GM20431 (cell line): Measurements from ENCODE around the gene CMIP.

Experiments used
- in situ Hi-C: fragments of 300-500 bp; cut with MseI, MboI; formaldehyde crosslinking; loops from one replicate; pipeline ENCODE4 v1.15.0; 2020; ENCODE audit warnings: low sequenced_read_pairs; ENCODE audit not compliant: unreplicated experiment

Gene CMIP

GRCh38 chr16:81445143-81445961 is 744 bp downstream of the CMIP start:
- in situ Hi-C loops, result no loop called here

DNA sequence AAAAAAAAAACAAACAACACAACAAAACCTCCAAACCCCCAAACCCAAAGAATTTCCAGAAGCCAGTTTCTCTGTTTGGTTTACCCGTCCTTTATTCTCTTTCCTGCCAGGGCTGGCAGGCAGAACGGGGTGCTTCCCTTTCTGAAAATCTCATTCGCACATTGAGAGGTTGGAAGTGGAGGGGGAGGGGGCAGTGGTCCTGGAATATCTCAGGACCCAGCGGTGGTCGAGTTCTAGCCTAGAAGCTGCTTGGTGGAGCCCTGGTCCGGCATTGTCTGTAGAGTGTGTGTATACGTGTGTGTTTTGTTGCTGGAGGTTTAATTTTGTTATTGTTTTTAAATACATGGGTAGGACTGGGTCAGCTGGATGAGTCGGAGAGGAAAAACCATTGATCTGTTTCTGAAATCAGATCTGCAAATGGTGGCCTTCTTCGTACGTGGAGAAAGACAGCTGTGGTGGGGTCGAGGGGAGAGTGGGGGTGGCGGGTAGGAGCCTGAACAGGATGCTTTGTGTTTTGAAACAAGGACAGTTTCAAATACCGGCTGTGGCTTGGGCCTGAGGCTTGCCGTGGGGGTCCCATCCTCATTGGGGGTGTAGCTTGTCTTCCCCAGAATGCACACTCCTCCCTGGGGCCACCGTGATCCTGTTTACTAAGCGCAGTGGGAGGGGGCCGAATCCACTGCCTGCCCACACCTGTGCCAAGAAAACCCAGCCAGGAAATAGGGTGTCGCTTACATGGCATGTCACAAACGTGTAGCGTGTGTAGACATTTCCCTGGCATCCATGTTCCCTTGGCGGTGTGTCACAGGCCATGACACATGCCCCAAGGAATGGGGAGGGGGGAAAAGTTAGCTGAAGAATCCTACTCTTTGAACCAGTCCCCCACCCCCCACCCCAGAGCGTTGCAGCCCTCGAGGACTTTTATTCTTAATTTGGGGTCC is 1.6 kb downstream of the CMIP start:
- in situ Hi-C loops, result no loop called here

DNA sequence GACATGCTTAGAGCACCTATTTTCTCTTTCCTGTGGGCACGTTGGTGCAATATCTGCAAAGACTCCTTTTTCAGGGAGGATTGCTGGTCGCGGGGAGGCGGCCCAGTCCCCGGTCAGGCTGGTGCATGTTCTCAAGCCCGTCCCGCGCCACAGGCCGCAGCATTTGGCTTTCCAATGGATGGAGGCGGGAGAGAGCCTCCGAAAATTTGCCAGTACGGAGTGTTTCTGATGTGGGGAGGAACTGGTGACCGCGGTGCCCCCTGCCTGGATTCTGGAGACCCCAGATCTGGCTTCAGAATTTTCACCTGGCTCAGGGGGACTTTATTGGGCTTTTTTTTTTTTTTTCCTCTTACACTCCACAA is 2.3 kb downstream of the CMIP start:
- in situ Hi-C loops, result no loop called here

GRCh38 chr16:81447383-81448101 is 2.9 kb downstream of the CMIP start:
- in situ Hi-C loops, result no loop called here

GRCh38 chr16:81448154-81449131 is 3.8 kb downstream of the CMIP start:
- in situ Hi-C loops, result no loop called here

- in situ Hi-C loops, result no loop called here
These were observed 4.6 kb downstream of the CMIP start for GRCh38 chr16:81449241-81449640.

GRCh38 chr16:81449899-81450608 is 5.4 kb downstream of the CMIP start:
- in situ Hi-C loops, result no loop called here

- in situ Hi-C loops, result no loop called here
These were observed 6.3 kb downstream of the CMIP start for GRCh38 chr16:81450783-81451491.

DNA sequence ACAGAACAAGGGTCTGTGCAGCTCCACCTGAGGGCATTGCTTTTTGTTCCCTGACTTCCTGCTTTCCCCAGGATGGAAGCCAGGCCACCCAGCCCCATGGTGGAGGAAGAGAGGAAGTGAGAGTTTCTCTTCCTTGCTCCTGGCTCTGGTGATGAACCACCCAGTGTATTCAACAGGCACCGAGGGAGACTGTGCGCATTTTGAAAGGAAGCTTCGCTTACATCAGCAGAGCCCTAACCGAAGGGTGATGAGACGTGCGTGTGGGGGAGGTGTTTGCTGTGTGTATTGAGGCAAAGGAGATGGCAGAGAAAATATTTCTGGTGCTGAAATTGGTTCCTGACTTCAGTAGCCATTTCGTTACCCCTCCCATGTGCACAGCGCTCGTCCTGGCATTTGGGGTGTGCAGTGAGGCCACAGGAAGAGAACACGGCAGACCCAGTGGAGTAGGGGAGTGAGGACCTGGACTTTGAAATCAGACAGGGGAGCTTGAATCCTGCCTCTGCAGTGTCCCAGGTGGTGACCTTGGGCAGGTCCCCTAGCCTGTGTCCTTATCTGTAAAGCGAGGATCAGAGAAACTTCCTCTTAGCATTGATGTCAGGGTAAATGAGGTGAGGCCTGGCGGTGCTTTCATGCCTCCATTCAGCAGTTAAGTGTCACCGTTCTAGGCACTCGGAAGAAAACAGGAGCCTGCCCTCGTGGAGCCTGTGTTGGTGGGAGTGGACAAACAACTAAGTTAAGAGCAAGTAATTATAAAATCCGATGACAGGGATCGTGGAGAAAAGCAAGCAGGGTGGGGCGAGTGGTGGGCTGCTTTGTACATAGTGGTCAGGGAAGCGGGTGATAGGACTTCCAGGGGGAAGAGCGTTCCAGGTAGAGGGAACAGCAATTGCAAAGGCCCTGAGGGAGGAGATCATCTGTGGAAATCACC is 7.4 kb downstream of the CMIP start:
- in situ Hi-C loops, result no loop called here

DNA sequence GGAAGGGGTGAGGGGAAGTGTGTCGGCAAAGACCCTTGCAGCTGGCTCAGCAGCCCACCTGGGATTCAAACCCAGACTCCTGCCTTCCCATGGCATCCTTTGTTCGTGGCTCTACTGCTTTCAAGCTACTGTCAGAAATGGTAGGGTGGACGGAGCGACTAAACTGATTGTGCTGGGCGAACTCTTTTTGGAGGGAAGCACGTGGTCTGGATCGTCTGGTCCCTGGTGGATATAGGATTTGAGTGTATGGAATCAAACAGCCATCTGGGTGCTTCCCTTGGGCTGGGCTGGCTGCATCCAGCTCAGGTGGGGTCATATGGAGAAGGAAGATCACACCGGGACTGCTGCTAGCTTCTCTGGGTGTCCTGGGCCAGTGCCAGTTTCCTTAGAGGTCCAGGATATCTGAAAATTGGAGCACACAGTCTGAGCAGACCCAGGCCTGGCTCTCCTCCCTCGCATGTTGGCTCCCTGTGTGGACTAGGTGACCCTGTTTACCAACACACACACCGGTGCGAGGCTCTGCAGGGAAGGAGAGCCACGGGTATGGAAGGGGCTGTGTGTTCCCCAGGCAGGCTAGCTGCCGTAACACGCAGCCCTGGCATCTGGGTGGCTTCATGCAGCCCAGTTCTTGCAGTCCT is 8.6 kb downstream of the CMIP start:
- in situ Hi-C loops, result no loop called here

GRCh38 chr16:81454044-81454443 is 9.4 kb downstream of the CMIP start:
- in situ Hi-C loops, result no loop called here

DNA sequence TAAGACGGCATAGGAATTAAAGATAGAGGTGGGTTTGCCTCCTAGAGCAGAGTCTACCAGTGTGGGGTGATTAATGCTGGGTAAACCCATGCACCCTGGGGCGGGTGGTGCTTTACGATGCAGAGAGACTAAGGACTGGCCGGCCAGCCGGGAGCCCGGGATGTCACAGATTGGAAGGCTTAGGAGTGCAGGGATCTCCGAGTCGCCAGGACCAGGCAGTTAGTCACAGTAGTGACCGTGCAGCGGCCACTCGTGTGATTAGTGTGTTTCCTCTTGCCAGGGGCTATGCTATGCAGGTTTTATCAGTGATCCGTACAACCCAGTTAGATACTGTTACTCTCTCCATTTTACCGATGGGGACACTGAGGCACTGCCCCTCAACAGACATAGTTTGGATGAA is 10.4 kb downstream of the CMIP start:
- in situ Hi-C loops, result no loop called here

- in situ Hi-C loops, result no loop called here
These were observed 11.3 kb downstream of the CMIP start for GRCh38 chr16:81455720-81456494.

DNA sequence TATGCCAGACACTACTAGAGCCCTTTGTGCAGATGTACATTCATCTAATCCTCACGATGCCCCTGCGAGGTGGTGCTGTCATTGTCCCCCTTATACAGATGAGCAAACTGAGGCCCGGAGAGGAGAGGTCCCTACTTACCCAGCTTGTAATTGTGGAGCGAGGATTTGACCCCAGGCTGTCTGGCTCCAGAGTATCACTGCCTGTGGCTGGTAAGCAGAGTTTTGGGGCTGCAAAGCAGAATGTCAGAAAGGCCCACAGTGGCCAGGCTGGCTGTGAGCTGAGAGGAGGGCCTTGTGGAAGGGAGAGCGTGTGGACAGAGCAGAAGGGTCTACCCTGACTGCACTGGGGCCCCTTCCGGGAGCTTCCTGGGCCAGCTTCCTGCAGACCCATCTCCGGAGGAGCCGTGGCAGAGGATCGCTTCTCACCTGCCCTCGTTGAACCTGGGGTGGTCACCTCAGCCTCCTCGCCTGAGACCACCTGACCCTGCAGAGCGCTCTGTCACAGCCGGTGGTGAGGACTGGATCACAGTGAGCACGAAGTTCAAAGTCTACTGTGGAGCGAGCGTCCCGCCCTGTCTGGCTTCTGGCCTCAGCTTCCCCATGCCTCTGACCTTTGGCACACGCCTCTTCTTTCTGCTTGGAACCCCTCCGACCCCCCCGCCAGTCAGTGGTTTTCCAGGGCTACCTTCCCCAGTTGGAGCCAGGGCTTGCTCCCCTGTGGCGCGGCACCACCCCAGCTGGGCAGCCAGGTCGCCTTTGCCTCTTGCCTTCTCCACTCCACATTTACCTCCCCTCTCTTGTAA is 12.1 kb downstream of the CMIP start:
- in situ Hi-C loops, result no loop called here
